Astrocyte (in vitro differentiated cells and primary cell): ENCODE results near the gene CNNM2.

Experiments used
- CTCF ChIP-seq: IDR thresholded peaks from 2 replicates; pipeline ENCODE4 v1.5.1; 2011; ENCODE audit warnings: low read depth, mild to moderate bottlenecking, inconsistent platforms, low read length, moderate library complexity; ENCODE audit not compliant: insufficient read depth
- EZH2 ChIP-seq: IDR thresholded peaks from 2 replicates; pipeline ENCODE4 v1.6.1; 2012; ENCODE audit warnings: mild to moderate bottlenecking, low read length, inconsistent platforms; ENCODE audit not compliant: insufficient read depth

GRCh38 chr10:103103989-103104388 lies 185.9 kb downstream of the CNNM2 start:
- TF ChIP-seq CTCF (no peak), EZH2 (no peak)
